Gastrocnemius medialis (tissue), 4 donors: ENCODE data around the gene CFAP52.

Experiments
- CTCF ChIP-seq, 5 experiments: fragments of 450-650 bp in 3 of 5; fragments of 200-600 bp in 2 of 5; sonication (generic) in 2 of 5; IDR thresholded peaks in 4 of 5; conservative IDR thresholded peaks in 1 of 5; 1 replicate in 4 of 5; 2 replicates in 1 of 5; pipeline ENCODE4 v1.5.1; 2016 to 2019; ENCODE audit warnings: antibody characterized with exemption in 5 of 5, mild to moderate bottlenecking in 3 of 5, moderate library complexity in 3 of 5
- POLR2A ChIP-seq, 2 donors: fragments of 450-650 bp; IDR thresholded peaks; one replicate each; pipeline ENCODE4 v1.6.1; 2017; ENCODE audit warnings: antibody characterized with exemption in 2 of 2, mild to moderate bottlenecking in 2 of 2, moderate library complexity in 2 of 2

GRCh38 chr17:9647014-9647413 is 70.6 kb downstream of the CFAP52 start:
- TF ChIP-seq CTCF (IDR thresholded peaks at IDR 0.05 in 4 of 5, conservative IDR thresholded peaks at IDR 0.05 in 1 of 5) (no peak), POLR2A (IDR thresholded peaks at IDR 0.05) (no peak)
